Measurements from ENCODE around the gene ADAM12. TPM values are rescaled to one million over a fixed set of nuclear protein-coding genes. Genes with fewer than 3 reads are reported as not detected.

ADAM12 gene
- polyA plus RNA-seq, 3 donors = 1.0 to 9.2 (median 1.5) TPM

GRCh38 chr10:126127481-126128029 is 260.7 kb downstream of the ADAM12 start:
- 85 to 88% (median 86%) methylated on average over 7 of the region's 7 CpGs for WGBS, 3 donors

GRCh38 chr10:126126866-126127265 is 261.4 kb downstream of the ADAM12 start:
- H3K27ac ChIP-seq (ENCODE audit: low read depth, low read length) = no peak overlapping the region
- 58 to 75% (median 69%) methylated on average over 4 of the region's 4 CpGs for WGBS, 3 donors

More at GRCh38 chr10:126127481-126128029, 260.7 kb downstream of the ADAM12 start:
- H3K27ac ChIP-seq (ENCODE audit: low read depth, low read length) = no peak overlapping the region

GRCh38 chr10:126126023-126126422 is 262.3 kb downstream of the ADAM12 start:
- H3K27ac ChIP-seq (ENCODE audit: low read depth, low read length) = no peak overlapping the region
- WGBS, 3 donors = 71 to 90% (median 87%) methylated on average over 5 of the region's 5 CpGs

GRCh38 chr10:126124668-126125349 is 263.5 kb downstream of the ADAM12 start:
- H3K27ac ChIP-seq (ENCODE audit: low read depth, low read length) = no peak overlapping the region
- 79 to 83% (median 82%) methylated on average over 8 to 9 of the region's 9 CpGs for WGBS, 3 donors

GRCh38 chr10:126124046-126124445 is 264.2 kb downstream of the ADAM12 start:
- 77 to 84% (median 83%) methylated on average over 7 of the region's 7 CpGs for WGBS, 3 donors

GRCh38 chr10:126123466-126123865 is 264.8 kb downstream of the ADAM12 start:
- WGBS, 3 donors = 92 to 93% (median 92%) methylated on average over 9 to 10 of the region's 10 CpGs
- no peak overlapping the region for H3K27ac ChIP-seq (ENCODE audit: low read depth, low read length)

More at GRCh38 chr10:126124046-126124445, 264.2 kb downstream of the ADAM12 start:
- H3K27ac ChIP-seq (ENCODE audit: low read depth, low read length) = no peak overlapping the region

GRCh38 chr10:126122881-126123280 is 265.4 kb downstream of the ADAM12 start:
- WGBS, 3 donors = 31 to 37% (median 36%) methylated on average over 1 of the region's 1 CpG
- no peak overlapping the region for H3K27ac ChIP-seq (ENCODE audit: low read depth, low read length)

GRCh38 chr10:126119599-126119998 is 268.7 kb downstream of the ADAM12 start:
- WGBS, 3 donors = 47 to 77% (median 72%) methylated on average over 3 of the region's 3 CpGs
- H3K27ac ChIP-seq (ENCODE audit: low read depth, low read length) = no peak overlapping the region

GRCh38 chr10:126118476-126118875 is 269.8 kb downstream of the ADAM12 start:
- WGBS, 3 donors = 60 to 89% (median 88%) methylated on average over 4 of the region's 4 CpGs
- no peak overlapping the region for H3K27ac ChIP-seq (ENCODE audit: low read depth, low read length)

- 45 to 68% (median 45%) methylated on average over 3 of the region's 3 CpGs for WGBS, 3 donors
- H3K27ac ChIP-seq (ENCODE audit: low read depth, low read length) = no peak overlapping the region
These were observed 271.1 kb downstream of the ADAM12 start for GRCh38 chr10:126117196-126117595.

GRCh38 chr10:126115886-126116285 is 272.4 kb downstream of the ADAM12 start:
- 61 to 82% (median 82%) methylated on average over 6 of the region's 6 CpGs for WGBS, 3 donors
- no peak overlapping the region for H3K27ac ChIP-seq (ENCODE audit: low read depth, low read length)

- no peak overlapping the region for H3K27ac ChIP-seq (ENCODE audit: low read depth, low read length)
- WGBS, 3 donors = 41 to 89% (median 88%) methylated on average over 8 of the region's 8 CpGs
These were observed 273.3 kb downstream of the ADAM12 start for GRCh38 chr10:126114884-126115555.

- 40 to 57% (median 44%) methylated on average over 6 of the region's 6 CpGs for WGBS, 3 donors
- H3K27ac ChIP-seq (ENCODE audit: low read depth, low read length) = no peak overlapping the region
These were observed 276.8 kb downstream of the ADAM12 start for GRCh38 chr10:126111516-126111915.

GRCh38 chr10:126110489-126111180 is 277.6 kb downstream of the ADAM12 start:
- WGBS, 3 donors = 22 to 48% (median 24%) methylated on average over 5 of the region's 5 CpGs

GRCh38 chr10:126109893-126110292 is 278.4 kb downstream of the ADAM12 start:
- no peak overlapping the region for H3K27ac ChIP-seq (ENCODE audit: low read depth, low read length)
- WGBS, 3 donors = 45 to 62% (median 61%) methylated on average over 5 of the region's 5 CpGs

More at GRCh38 chr10:126110489-126111180, 277.6 kb downstream of the ADAM12 start:
- H3K27ac ChIP-seq (ENCODE audit: low read depth, low read length) = no peak overlapping the region

GRCh38 chr10:126108693-126109092 is 279.6 kb downstream of the ADAM12 start:
- 42 to 70% (median 54%) methylated on average over 4 of the region's 4 CpGs for WGBS, 3 donors
- no peak overlapping the region for H3K27ac ChIP-seq (ENCODE audit: low read depth, low read length)

- H3K27ac ChIP-seq (ENCODE audit: low read depth, low read length) = no peak overlapping the region
- 39 to 66% (median 45%) methylated on average over 8 of the region's 8 CpGs for WGBS, 3 donors
These were observed 283.5 kb downstream of the ADAM12 start for GRCh38 chr10:126104767-126105166.

GRCh38 chr10:126102636-126103035 is 285.6 kb downstream of the ADAM12 start:
- 77 to 82% (median 82%) methylated on average over 9 of the region's 9 CpGs for WGBS, 3 donors
- H3K27ac ChIP-seq (ENCODE audit: low read depth, low read length) = no peak overlapping the region

GRCh38 chr10:126101736-126102135 is 286.5 kb downstream of the ADAM12 start:
- H3K27ac ChIP-seq (ENCODE audit: low read depth, low read length) = no peak overlapping the region
- WGBS, 3 donors = 52 to 53% (median 53%) methylated on average over 4 of the region's 4 CpGs

Data from adipose tissue (tissue), 3 donors.